ENCODE measurements around the gene PTMA. TPM values are rescaled to one million over a fixed set of nuclear protein-coding genes. Genes with fewer than 3 reads are reported as not detected.
"Not testable (repeated sequence)": the region's sequence is repeated elsewhere in the genome, so short reads cannot be mapped to it uniquely, and the experiment has no call there.

The PTMA gene, protein sequence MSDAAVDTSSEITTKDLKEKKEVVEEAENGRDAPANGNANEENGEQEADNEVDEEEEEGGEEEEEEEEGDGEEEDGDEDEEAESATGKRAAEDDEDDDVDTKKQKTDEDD
- 100 to 1,000 TPM; 234 to 430 TPM for total RNA-seq

DNA sequence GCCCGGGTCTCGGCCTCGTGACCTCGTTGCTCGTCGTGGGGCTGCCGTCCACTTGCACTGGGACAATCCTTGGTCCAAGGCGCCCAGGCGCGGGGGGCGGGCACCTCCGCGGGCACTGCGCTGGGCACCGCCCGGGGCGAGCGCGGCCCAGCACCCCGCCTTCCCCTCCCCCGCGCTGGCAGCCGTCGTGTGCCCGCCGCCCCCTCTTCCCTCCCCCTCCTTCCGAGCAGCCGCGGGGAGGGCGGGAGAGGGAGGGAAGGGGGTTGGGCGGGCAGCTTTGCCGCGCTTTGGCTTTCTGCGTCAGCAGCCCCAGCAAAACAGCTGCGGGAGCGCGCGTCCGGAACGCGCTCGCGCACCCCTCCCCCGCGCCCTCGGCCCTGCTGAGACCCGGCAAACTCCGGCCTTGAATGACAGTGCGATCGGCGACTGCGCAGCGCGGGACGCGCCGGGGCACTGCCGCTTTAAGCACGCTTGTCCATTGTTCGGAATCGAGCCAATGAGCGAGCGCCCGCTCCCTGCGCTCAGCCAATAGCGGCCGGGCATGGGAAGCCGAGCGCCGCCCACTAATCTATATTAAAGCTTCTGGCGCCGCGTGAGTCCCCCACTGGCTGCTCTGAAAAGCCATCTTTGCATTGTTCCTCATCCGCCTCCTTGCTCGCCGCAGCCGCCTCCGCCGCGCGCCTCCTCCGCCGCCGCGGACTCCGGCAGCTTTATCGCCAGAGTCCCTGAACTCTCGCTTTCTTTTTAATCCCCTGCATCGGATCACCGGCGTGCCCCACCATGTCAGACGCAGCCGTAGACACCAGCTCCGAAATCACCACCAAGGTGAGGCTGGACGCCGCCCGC lies at the start of gene PTMA:
PTMA (plus strand) TSS at position 599 of the 846 bp plus-strand sequence; CDS start at position 781, 182 bp downstream.
- H3K36me3 ChIP-seq, result peaks cover 17% of the 10 kb centered on the region
- peaks cover 0 to 37% of the 10 kb centered on the region in 2 donors for H3K4me1 ChIP-seq
- TF ChIP-seq, protein P1, sequence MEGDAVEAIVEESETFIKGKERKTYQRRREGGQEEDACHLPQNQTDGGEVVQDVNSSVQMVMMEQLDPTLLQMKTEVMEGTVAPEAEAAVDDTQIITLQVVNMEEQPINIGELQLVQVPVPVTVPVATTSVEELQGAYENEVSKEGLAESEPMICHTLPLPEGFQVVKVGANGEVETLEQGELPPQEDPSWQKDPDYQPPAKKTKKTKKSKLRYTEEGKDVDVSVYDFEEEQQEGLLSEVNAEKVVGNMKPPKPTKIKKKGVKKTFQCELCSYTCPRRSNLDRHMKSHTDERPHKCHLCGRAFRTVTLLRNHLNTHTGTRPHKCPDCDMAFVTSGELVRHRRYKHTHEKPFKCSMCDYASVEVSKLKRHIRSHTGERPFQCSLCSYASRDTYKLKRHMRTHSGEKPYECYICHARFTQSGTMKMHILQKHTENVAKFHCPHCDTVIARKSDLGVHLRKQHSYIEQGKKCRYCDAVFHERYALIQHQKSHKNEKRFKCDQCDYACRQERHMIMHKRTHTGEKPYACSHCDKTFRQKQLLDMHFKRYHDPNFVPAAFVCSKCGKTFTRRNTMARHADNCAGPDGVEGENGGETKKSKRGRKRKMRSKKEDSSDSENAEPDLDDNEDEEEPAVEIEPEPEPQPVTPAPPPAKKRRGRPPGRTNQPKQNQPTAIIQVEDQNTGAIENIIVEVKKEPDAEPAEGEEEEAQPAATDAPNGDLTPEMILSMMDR (IDR thresholded peaks at IDR 0.05), result no peak
- no peaks in the 10 kb centered on the region for H3K9me3 ChIP-seq
- peak within 1 kb of the TSS; percentile 94 to 96 for H3K4me3 ChIP-seq
- H3K27ac ChIP-seq, result peak within 1 kb of the TSS; percentile 99 to 100
- peak; percentile 100 for DNase-seq (ENCODE audit: low spot score)
- no peaks in the 10 kb centered on the region for H3K27me3 ChIP-seq

DNA sequence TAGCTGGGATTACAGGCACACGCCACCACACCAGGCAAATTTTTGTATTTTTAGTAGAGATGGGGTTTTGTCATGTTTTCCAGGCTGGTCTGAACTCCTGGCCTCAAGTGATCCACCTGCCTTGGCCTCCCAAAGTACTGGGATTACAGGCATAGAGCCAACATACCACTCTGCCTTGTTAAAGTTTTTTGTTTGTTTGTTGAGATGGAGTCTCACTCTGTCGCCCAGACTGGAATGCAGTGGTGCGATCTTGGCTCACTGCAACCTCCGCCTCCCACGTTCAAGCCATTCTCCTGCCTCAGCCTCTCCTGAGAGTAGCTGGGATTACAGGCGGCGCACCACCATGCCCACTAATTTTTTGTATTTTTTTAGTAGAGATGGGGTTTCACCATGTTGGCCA lies 48.3 kb upstream of the PTMA start:
- H3K9me3 ChIP-seq; H3K4me3 ChIP-seq; H3K36me3 ChIP-seq; H3K27me3 ChIP-seq; H3K27ac ChIP-seq; DNase-seq (ENCODE audit: low spot score): not testable (repeated sequence)
- H3K4me1 ChIP-seq, result peaks cover 3 to 13% of the 10 kb centered on the region in 2 donors

GRCh38 chr2:231660860-231661259 lies 47.5 kb upstream of the PTMA start:
- TF ChIP-seq, protein P1 (IDR thresholded peaks at IDR 0.05), result no peak
- Histone ChIP-seq H3K27me3 (no peaks in the 10 kb centered on the region), H3K36me3 (no peaks in the 10 kb centered on the region), H3K4me3 (no peak overlapping the region), H3K4me1 (peaks cover 3 to 21% of the 10 kb centered on the region in 2 donors), H3K9me3 (no peaks in the 10 kb centered on the region), H3K27ac (no peak overlapping the region)
- no peak for DNase-seq (ENCODE audit: low spot score)

GRCh38 chr2:231661422-231662027 lies 46.8 kb upstream of the PTMA start:
- Histone ChIP-seq H3K27ac (peak overlapping the region; percentile 91 to 92), H3K9me3 (no peaks in the 10 kb centered on the region), H3K36me3 (no peaks in the 10 kb centered on the region), H3K4me1 (peaks cover 3 to 25% of the 10 kb centered on the region in 2 donors), H3K27me3 (no peaks in the 10 kb centered on the region), H3K4me3 (peak overlapping the region; percentile 19 to 50)
- TF ChIP-seq, protein P1 (IDR thresholded peaks at IDR 0.05), result no peak
- DNase-seq (ENCODE audit: low spot score), result no peak

DNA sequence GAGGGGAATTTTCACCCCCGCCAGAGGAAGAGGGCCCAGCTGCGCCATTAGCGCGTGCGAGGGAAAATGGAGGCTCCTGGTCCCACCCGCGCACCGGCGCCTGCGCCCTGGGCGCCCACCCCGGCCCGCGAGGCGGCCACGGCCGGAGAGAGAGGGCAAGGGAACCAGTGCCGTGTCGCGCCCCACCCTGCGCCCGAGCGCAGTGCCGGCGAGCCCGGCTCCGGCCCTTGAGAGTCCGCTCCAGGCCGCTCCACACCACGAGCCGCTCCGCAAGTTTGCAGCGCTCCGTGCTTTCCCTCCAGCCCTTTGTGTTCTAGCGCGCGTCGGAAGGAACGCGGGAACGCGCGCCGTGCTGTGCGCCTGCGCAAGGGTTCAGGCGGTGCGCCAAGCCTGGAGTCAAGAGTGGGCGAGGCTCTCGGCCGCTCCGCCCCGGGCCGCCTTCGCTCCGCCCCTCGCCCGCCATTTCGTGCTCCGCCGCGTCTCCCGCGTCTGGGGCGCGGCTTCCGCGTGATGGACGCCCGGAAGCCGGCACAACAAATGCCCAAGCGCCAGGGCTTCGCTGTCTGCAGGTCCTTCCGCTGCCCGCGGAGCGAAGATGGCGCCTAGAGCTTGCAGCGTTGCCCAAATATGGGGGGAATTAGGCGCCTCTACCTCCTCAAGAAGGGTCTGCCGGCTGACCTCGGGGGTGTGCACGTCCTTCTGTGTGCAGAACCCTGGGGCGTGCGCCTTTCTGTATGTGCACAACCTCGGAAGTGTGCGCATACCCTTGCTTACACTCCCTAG lies 46.1 kb upstream of the PTMA start:
- Histone ChIP-seq H3K4me3 (peak overlapping the region; percentile 19 to 50), H3K36me3 (no peaks in the 10 kb centered on the region), H3K27ac (peak overlapping the region; percentile 91 to 92), H3K4me1 (peaks cover 3 to 31% of the 10 kb centered on the region in 2 donors), H3K27me3 (no peaks in the 10 kb centered on the region), H3K9me3 (no peaks in the 10 kb centered on the region)
- TF ChIP-seq, protein P1 (IDR thresholded peaks at IDR 0.05), result no peak
- peak; percentile 95 for DNase-seq (ENCODE audit: low spot score)

Data from right atrium auricular region (tissue), 2 donors.